CD4-positive, alpha-beta T cell (primary cell): Measurements from ENCODE around the gene PPM1A. TPM values are rescaled to one million over a fixed set of nuclear protein-coding genes. Genes with fewer than 3 reads are reported as not detected.

Source experiments
- ATAC-seq: fragments of 200-7000 bp; cut with Tn5 transposase; one replicate; pipeline ENCODE4 v1.10.0; 2022; ENCODE audit warnings: mild to moderate bottlenecking; ENCODE audit not compliant: poor library complexity
- CTCF ChIA-PET: fragments of 350-600 bp; sonication (Branson Sonifier 250); formaldehyde crosslinking; loops from one replicate; lab custom pipeline; 2021; ENCODE audit warnings: antibody characterized with exemption, inconsistent platforms; lab: Charles Lee
- POLR2A ChIA-PET: fragments of 350-600 bp; sonication (Branson Sonifier 250); formaldehyde crosslinking; loops from one replicate; lab custom pipeline; 2021; ENCODE audit warnings: antibody characterized with exemption, inconsistent platforms; lab: Charles Lee
- DNase-seq, 14 experiments: peaks; one replicate each; pipeline ENCODE4 v3.0.0-alpha.2; 2013 to 2020; ENCODE audit warnings: mixed read lengths in 2 of 14
- H3K27ac ChIP-seq, 2 donors: one replicate each; pipeline versions ENCODE4 v1.5.1 to v1.7.0; 2013; ENCODE audit warnings: low read length in 2 of 2, low read depth in 1 of 2, mild to moderate bottlenecking in 1 of 2
- H3K27me3 ChIP-seq, 2 experiments: 1 replicate in 1 of 2; 2 replicates in 1 of 2; pipeline versions ENCODE4 v1.6.1 to v1.7.0; 2013; ENCODE audit warnings: low read length in 2 of 2, control low read depth in 1 of 2, mild to moderate bottlenecking in 1 of 2, moderate library complexity in 1 of 2; ENCODE audit not compliant: insufficient read depth in 2 of 2, control insufficient read depth in 1 of 2
- H3K36me3 ChIP-seq: one replicate; pipeline ENCODE4 v1.6.1; 2013; ENCODE audit warnings: low read length, control low read depth; ENCODE audit not compliant: insufficient read depth
- H3K4me1 ChIP-seq: one replicate; pipeline ENCODE4 v1.6.1; 2013; ENCODE audit warnings: low read length, control low read depth; ENCODE audit not compliant: insufficient read depth
- H3K4me3 ChIP-seq: one replicate; pipeline ENCODE4 v1.5.1; 2013; ENCODE audit warnings: mild to moderate bottlenecking, low read length, moderate library complexity
- H3K9me3 ChIP-seq, 2 experiments: 1 replicate in 1 of 2; 2 replicates in 1 of 2; pipeline versions ENCODE4 v1.6.1 to v1.7.0; 2013; ENCODE audit warnings: low read length in 2 of 2, mild to moderate bottlenecking in 2 of 2, control low read depth in 1 of 2, moderate library complexity in 1 of 2; ENCODE audit not compliant: control insufficient read depth in 1 of 2, insufficient read depth in 1 of 2
- H3K27ac Mint-ChIP-seq: one replicate; pipeline ENCODE4 v1.8.0; 2020; ENCODE audit warnings: mixed read lengths
- H3K27me3 Mint-ChIP-seq: one replicate; pipeline ENCODE4 v1.8.0; 2021; ENCODE audit warnings: mixed read lengths
- H3K36me3 Mint-ChIP-seq: one replicate; pipeline ENCODE4 v1.8.0; 2021; ENCODE audit warnings: low read depth, mixed read lengths
- H3K4me1 Mint-ChIP-seq: one replicate; pipeline ENCODE4 v1.8.0; 2021; ENCODE audit warnings: low read depth, mixed read lengths
- H3K4me3 Mint-ChIP-seq: one replicate; pipeline ENCODE4 v1.8.0; 2020; ENCODE audit warnings: mild to moderate bottlenecking, mixed read lengths
- H3K9me3 Mint-ChIP-seq: one replicate; pipeline ENCODE4 v1.8.0; 2020; ENCODE audit warnings: mixed read lengths
- CTCF ChIP-seq: fragments of 200-600 bp; IDR thresholded peaks from one replicate; pipeline ENCODE4 v1.8.0; 2022; ENCODE audit warnings: antibody characterized with exemption, mild to moderate bottlenecking
- intact Hi-C, 2 experiments: fragments of 100-400 bp; cut with DNase I in 1 of 2; cut with micrococcal nuclease in 1 of 2; formaldehyde crosslinking; loops; one replicate each; pipeline versions ENCODE4 v1.15.1 to v1.9.0; 2023 to 2025; cut with DNase I, micrococcal nuclease
- total RNA-seq, 174 experiments: library from RNA in 2 of 174; stranded (reverse) in 2 of 174; gene quantifications; one replicate each; pipeline ENCODE4 v1.2.3 and lab custom pipeline; 2021 to 2026

Gene PPM1A
- total RNA-seq, 2 experiments from 2014 or later: 96.9 to 97.2 TPM

GRCh38 chr14:60214003-60214402, 35.0 kb upstream of the PPM1A start:
- no peaks in the 10 kb centered on the region for H3K4me1 ChIP-seq
- H3K36me3 ChIP-seq: no peaks in the 10 kb centered on the region
- ATAC-seq (no peak), DNase-seq (no peak)
- POLR2A ChIA-PET: no interaction called here
- H3K27ac ChIP-seq: no peak overlapping the region
- H3K4me3 ChIP-seq: no peak overlapping the region
- H3K4me3 Mint-ChIP-seq: no peak overlapping the region
- no peak overlapping the region for H3K27ac Mint-ChIP-seq
- CTCF ChIA-PET: no interaction called here
- H3K27me3 Mint-ChIP-seq: peaks cover 3% of the 10 kb centered on the region
- no peak for TF ChIP-seq CTCF
- intact Hi-C loops: no loop called here
- no peaks in the 10 kb centered on the region for H3K9me3 ChIP-seq
- H3K9me3 Mint-ChIP-seq: no peaks in the 10 kb centered on the region
- H3K36me3 Mint-ChIP-seq: no peaks in the 10 kb centered on the region
- peaks cover 0 to 2% of the 10 kb centered on the region in 2 experiments for H3K27me3 ChIP-seq
- no peaks in the 10 kb centered on the region for H3K4me1 Mint-ChIP-seq

GRCh38 chr14:60214415-60215126, 34.5 kb upstream of the PPM1A start:
- TF ChIP-seq CTCF: no peak
- no peak overlapping the region for H3K4me3 ChIP-seq
- Mint-ChIP-seq H3K9me3 (no peaks in the 10 kb centered on the region), H3K4me3 (no peak overlapping the region), H3K36me3 (no peaks in the 10 kb centered on the region), H3K27me3 (no peaks in the 10 kb centered on the region), H3K27ac (no peak overlapping the region), H3K4me1 (no peaks in the 10 kb centered on the region)
- no peak for DNase-seq
- ATAC-seq: no peak
- peaks cover 0 to 2% of the 10 kb centered on the region in 2 experiments for H3K27me3 ChIP-seq
- POLR2A ChIA-PET: no interaction called here
- no peak overlapping the region for H3K27ac ChIP-seq
- H3K36me3 ChIP-seq: no peaks in the 10 kb centered on the region
- no peaks in the 10 kb centered on the region for H3K9me3 ChIP-seq
- H3K4me1 ChIP-seq: no peaks in the 10 kb centered on the region
- intact Hi-C loops: no loop called here
- CTCF ChIA-PET: no interaction called here

- Histone ChIP-seq H3K36me3 (no peaks in the 10 kb centered on the region), H3K27ac (no peak overlapping the region), H3K9me3 (no peaks in the 10 kb centered on the region), H3K4me1 (no peaks in the 10 kb centered on the region), H3K27me3 (peaks cover 0 to 2% of the 10 kb centered on the region in 2 experiments), H3K4me3 (no peak overlapping the region)
- DNase-seq: no peak
- no peak for TF ChIP-seq CTCF
- Mint-ChIP-seq H3K4me3 (no peak overlapping the region), H3K4me1 (no peaks in the 10 kb centered on the region), H3K27me3 (no peaks in the 10 kb centered on the region), H3K9me3 (no peaks in the 10 kb centered on the region), H3K36me3 (no peaks in the 10 kb centered on the region), H3K27ac (no peak overlapping the region)
- intact Hi-C loops: no loop called here
- no peak for ATAC-seq
- POLR2A ChIA-PET: no interaction called here
- CTCF ChIA-PET: no interaction called here
Measured at GRCh38 chr14:60215127-60215444, 33.9 kb upstream of the PPM1A start.
